GM18526 (cell line): Measurements from ENCODE around the gene NRXN3.

Experiments
- POLR2A ChIP-seq: IDR thresholded peaks from 3 replicates; pipeline ENCODE4 v1.6.1; 2011; ENCODE audit not compliant: insufficient read length; ENCODE audit errors: extremely low read depth

The NRXN3 gene

GRCh38 chr14:78440356-78440894 is 270.3 kb downstream of the NRXN3 start:
- TF ChIP-seq POLR2A: no peak

DNA sequence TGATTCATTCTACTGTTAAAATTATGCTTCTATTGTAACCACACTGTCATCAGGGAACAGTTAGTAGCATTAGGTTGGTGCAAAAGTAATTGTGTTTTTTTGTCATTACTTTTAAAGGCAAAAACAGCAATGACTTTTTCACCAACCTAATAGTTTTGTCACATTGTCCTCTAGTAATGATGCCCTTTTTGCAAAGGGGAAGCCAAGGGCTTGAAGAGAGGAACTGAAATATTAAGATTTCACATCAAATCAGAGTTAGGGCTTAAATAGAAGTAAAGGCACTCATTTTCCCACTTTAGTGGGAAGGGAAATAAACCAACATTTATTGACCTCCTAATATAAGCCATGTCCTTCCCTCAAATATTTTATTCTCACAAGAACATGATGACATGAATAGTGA is 273.7 kb downstream of the NRXN3 start:
- no peak for TF ChIP-seq POLR2A

DNA sequence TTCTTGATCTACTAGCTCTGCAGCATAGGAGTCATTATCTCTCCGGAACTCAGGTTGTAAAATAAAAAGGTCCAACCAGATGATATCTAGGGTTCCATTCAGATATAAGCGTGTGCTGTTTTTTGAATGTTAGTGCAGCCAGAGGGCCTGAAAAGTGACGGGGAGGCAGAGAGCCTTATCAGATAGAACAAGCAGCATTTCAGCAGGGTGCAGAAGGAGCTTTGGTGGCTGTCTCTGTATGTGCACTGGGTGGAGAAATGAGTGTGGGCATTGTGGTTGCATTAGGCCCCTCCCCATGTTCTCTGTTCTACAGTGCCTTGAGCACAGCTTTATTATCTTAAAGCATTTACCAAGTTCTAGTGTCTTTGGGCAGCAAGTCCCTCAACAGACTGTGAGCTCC is 275.1 kb downstream of the NRXN3 start:
- no peak for TF ChIP-seq POLR2A

DNA sequence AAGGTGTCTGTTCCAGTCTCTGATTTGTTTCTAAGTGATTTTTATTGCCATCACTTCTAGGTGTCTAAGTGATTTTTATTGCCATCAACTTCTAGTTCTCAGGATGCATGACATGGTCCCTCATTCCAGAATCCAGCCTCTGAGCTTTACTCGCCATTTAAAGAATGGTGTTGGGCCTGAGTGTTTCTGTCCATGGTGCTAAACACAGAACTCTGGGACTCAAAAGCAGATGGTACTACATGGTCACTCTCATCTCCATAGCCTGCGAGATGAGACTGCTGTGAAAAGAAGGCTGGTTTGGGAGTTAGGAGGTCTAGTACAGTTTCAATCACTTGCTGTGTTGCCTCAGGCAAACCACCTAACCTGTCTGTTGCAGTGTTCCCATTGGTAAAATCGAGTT is 276.6 kb downstream of the NRXN3 start:
- TF ChIP-seq POLR2A: no peak

- TF ChIP-seq POLR2A: no peak
Observed at GRCh38 chr14:78448164-78449094, 278.3 kb downstream of the NRXN3 start.

DNA sequence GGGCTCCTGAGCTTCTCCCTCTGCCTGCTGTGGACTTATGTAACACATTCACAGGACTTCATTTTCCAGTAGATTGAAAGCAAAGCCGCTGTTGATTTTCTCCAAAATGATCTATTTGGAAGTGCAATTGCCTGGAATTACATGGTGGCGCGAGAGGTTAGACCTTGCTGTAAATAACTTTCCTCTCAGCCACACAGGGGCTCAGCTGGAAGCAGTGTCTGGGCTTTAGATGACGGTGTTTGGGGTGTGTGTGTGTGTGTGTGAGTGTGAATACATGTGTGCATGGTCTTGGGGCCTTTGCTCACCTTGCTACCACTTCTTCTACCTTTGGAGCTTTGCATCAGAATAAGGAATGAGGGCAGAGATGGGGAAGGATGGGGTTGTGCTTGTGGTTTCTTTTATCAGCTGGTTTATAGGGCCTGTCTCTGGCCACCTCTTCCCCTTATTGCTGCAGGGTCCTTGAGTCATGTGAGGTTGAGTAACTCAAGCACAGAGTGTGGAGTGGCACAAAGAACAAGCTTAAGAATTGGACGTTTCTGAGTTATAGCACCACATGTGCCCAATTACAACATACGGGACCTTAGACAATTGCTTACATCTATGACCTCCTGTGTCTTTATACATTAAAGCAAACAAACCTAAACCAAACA is 280.6 kb downstream of the NRXN3 start:
- TF ChIP-seq POLR2A: no peak

DNA sequence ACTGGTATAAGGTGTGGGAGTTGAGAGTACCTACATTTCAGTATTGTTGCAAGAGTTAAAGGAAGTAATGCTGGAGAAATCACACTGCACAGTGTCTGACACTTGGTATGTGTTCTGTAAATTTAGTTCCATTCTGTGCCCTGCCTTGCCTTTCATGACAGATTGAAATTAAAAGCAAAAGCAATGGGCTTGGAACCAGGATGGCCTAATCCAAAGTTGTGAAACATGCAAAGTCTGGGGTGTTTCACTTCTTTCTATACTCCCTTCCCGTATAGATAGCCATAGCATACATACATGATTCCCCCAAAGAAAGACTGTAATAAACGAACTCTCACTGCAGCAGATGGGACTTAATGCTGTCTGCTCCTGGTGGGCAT is 281.1 kb downstream of the NRXN3 start:
- no peak for TF ChIP-seq POLR2A

DNA sequence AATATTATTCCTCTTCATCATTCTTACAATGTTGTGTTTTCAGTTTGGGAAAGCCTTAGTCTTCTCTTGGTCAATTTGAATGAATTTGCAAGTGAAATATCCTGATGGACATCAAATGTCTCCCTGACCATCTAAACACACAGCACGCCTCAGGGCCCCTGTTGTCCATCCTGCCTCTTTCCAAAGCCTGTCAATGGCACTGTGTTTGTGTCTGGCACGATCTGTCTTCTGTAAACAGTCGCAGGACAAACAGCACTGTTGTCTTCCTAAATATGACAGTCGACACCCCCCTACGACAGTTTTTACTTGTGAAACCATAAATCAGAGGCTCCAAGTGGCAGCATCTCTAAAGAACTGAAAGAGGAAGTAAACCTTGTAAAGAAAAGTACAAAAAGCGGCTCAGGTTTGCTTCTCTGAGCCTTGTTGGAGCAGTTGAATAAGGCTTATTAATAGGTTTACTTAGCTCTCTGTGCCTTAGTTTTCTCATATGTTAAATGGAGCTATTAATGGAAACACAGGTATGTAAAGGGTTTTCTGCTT is 285.8 kb downstream of the NRXN3 start:
- no peak for TF ChIP-seq POLR2A

- no peak for TF ChIP-seq POLR2A
Observed at GRCh38 chr14:78469947-78470346, 299.8 kb downstream of the NRXN3 start.

DNA sequence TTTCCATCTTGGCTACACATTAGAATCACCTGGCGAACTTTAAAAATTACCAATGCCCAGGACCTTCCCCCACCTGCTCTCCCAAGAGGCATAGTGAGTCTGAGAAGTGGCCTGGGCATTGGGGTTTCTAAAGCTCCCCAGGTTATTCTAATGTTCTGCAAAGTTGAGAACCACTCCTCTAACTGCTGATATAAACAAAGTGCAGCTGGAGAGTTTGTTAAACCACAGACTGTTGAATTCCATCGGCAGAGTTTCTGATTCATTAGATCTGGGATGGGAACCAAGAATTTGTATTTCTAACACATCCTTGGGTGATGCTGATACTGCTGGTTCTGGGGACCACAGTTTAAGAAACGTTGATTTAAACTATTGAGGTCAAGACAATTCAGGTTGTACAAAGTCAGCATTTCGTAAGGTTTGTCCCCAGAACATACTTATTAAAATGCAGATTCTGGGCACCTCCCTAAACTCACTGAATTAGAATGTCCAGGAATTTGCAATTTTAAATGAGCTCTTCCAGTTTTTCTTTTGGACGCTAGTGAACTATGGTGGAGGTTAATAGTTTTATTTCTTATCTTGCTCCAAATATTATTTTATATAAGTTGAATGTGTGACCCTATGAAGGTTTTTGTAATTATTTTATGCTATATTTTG is 309.1 kb downstream of the NRXN3 start:
- no peak for TF ChIP-seq POLR2A

DNA sequence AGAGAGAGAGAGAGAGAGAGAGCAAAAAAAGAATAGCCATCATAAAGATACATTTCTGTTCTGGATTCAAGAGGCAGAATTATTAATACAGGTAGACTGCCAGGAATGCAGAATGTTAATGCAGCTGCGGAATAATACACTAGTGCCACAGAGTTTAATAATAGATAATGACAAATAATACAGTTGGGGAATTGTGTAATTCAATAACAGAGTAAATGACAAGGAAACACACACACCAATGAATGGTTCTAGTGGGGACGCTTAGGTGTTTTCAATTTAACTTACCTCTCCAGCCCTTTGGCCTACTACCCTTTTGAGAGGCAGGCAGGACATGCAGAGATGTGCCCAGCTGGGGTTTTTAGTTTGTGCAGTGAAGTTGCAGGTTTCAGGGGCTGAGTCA is 313.9 kb downstream of the NRXN3 start:
- no peak for TF ChIP-seq POLR2A

DNA sequence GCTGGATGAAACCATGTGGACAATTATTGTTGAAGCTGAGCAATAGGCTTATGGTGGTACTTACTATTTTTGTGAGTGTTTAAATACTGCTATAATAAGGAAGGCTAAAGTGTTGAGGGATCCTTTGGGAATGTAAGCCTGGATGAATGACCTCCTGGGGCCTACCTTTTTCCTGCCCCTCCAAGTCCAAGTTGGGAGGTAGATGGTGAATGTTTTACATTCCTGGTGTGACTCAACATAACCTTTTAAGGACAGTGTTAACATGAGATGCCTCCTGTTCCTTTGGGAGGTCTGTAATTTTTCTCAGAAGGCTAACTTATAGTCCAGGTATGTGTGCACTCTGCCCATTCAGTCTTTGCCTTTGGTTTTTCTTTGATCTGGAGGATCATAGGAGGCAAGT is 315.9 kb downstream of the NRXN3 start:
- TF ChIP-seq POLR2A: no peak

GRCh38 chr14:78486621-78487020 is 316.4 kb downstream of the NRXN3 start:
- TF ChIP-seq POLR2A: no peak

GRCh38 chr14:78488938-78489337 is 318.8 kb downstream of the NRXN3 start:
- no peak for TF ChIP-seq POLR2A

DNA sequence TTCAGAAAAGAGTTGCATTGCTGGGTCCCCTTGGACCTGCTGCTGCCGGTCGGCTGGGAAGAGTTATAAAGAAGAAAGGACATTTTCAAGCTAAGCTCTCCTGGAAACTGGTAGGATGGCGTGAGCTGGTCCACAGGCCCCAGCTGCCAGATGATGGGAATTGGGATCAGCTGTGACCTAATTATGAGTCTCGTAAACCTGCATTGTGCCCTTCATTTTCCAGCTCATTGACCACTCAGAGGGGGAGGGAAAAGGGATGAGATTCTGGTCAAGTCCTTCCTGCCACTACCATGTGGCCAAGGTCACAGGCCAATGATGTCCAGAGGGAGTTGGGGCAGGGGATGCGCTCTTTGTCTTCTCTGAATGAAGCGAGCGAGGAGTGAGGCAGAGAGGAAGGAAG is 320.9 kb downstream of the NRXN3 start:
- no peak for TF ChIP-seq POLR2A
